HG03439 (cell line): ENCODE measurements around the gene TRIP6.

Source experiments
- ATAC-seq: cut with Tn5 transposase; IDR thresholded peaks from one replicate; pipeline ENCODE4 v1.9.1; 2021; ENCODE audit warnings: mild to moderate bottlenecking, moderate library complexity; ENCODE audit not compliant: unreplicated experiment

TRIP6 gene

DNA sequence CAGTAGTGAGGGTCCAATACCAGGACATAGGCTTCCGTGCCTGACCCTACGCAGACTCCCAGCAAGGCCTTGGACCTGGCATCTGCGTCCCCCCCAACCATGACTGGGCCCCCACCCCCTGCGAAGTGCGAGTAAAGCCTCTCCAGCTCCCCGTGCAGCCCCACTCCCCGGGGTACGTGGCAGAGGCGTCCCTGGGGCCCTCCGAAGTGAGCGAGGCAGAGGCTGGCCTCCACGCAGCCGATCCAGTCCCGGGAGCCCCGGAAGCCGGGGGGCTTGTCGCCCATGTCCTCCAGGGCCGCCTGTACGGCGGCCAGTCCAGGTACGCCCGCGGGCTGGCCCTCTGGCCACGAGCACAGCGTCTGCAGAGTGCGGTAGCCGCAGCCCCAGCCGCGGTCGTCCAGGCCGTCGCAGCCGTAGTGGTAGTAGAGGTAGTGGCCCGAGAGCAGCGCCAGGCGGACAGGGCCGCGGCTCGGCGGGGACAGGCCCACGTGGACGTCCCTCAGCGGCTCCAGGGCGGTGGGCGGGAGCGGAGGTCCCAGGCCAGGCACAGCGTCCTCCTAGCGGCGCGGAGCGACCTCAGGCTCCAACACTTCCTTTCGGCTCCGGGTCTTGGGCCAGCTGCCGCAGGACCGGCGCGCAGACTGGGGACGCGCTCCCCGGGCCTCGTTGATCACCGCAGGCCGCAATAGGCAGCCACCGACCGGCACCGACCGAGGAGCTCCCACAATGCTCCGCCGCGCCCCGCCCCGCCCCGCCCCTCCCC, 22.0 kb downstream of the TRIP6 start, which contains the start of gene UFSP1:
Gene UFSP1 (minus strand): TSS at position 728 of the 763 bp plus-strand sequence. CDS start 444 bp downstream, at position 284.
- peak; percentile 50 for ATAC-seq

DNA sequence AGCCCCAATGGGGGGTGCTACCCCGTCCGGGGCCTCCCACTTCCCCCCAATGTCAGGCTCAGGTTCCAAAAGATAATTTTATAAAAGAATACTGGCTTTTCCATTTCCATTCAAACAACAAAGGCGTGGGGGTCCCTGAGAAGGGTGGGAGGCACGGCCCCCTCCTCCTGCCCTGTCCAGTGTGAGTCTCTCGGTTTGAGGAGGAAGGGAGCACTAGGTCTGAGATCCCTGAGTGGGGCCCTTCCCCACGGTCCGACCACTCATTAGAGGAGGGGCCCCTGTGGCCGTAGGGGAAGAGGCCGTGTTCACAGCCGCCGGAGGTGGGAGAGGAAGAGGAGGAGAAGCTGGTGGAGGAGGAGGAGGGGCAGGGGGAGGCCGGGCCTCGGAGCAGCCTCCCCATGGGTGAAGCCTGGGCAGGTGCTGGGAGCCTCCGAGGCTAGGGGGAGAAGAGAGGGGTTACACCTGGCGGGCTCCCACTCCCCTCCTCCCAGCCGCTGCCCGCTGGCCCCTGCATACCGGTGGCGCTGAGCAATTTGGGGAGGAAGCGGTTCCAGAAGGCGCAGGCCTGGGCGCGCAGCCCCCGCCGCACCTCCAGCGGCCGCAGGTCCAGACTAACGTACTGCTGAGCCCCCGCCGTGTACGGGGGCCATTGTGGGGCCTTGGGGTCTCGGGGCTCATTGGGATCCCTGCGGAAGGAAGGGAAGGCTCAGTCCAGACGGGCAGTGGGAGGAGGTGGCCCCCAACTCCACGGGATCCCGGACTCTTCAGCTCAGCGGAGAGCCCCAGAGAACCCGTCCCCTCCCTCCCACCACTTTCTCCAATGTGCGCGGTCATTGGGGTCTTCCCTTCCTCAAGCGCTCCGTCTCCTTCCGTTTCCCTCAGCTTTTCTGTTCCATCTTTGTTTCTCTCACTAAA, 23.7 kb downstream of the TRIP6 start:
- no peak for ATAC-seq

- no peak for ATAC-seq
These were observed 24.5 kb downstream of the TRIP6 start for GRCh38 chr7:100891568-100892247.

- no peak for ATAC-seq
These were observed 25.5 kb downstream of the TRIP6 start for GRCh38 chr7:100892364-100893317.

- no peak for ATAC-seq
These were observed 26.2 kb downstream of the TRIP6 start for GRCh38 chr7:100893318-100893895.

GRCh38 chr7:100893910-100894721, 26.9 kb downstream of the TRIP6 start:
- no peak for ATAC-seq

GRCh38 chr7:100894860-100895700, 27.9 kb downstream of the TRIP6 start:
- ATAC-seq = no peak

DNA sequence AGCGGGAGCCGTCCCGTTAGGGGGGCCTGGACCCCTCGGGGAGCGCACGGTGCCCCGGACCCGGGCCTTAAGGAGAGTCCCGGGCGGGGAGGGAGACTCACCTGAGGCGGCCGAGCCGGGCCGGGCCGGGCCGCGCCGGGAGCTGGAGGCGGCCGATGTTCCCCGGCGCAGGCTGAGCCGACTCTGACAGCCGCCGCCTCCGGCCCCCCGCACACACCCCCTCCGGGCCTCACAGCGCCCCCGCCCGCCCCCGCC, 28.4 kb downstream of the TRIP6 start, which contains the start of gene ACHE:
Gene ACHE (minus strand): TSS at position 188 of the 255 bp plus-strand sequence. CDS start 1,656 bp downstream, outside the sequence.
- ATAC-seq = no peak

- ATAC-seq = no peak
These were observed 29.0 kb downstream of the TRIP6 start for GRCh38 chr7:100895956-100896731.

- no peak for ATAC-seq
These were observed 29.8 kb downstream of the TRIP6 start for GRCh38 chr7:100896732-100897608.

DNA sequence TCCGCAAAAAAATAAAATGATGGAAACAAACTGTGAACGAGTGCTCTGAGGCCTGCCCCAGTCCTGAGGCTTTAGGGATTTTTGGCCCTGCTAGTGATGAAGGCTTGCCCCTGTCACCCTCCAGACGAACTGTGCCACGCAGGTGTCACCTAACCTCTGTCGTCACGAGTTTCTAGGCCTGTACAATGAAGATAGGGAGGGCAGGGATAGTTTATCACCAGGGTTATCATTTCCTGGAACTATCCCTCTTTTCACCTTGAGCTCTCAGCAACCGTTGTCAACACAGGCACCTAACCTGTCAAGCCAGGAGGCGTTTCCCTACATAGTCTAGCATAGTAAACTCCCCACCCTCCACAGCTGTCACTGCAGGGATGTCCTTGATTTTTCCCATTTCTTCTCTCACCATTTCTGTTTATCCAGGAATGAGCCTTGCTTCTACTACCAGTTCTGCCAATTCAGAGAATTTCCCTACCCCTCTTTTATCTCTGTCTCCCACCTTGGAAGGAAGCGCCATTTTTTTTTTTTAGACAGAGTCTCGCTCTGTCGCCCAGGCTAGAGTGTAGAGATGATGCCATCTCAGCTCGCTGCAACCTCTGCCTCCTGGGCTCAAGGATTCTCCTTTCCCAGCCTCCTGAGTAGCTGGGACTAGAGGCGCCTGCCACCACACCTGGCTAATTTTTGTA, 30.7 kb downstream of the TRIP6 start:
- ATAC-seq = no peak

DNA sequence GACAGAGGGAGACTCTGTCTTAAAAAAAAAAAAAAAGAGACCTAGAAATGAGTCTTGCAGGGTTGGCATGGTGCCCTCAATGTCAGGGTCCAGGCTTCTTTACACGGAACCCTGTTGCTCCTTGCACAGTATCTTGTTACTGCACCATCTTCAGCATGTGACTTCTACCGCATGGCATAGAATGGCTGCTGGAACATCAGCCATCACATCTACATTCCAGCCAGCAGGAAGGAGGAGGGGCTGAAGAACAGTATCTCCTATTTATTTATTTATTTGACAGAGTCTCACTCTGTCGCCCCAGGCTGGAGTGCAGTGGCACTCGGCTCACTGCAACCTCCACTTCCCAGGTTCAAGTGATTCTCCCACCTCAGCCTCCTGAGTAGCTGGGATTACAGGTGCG, 32.2 kb downstream of the TRIP6 start:
- no peak for ATAC-seq

GRCh38 chr7:100900978-100901377, 33.8 kb downstream of the TRIP6 start:
- no peak for ATAC-seq

DNA sequence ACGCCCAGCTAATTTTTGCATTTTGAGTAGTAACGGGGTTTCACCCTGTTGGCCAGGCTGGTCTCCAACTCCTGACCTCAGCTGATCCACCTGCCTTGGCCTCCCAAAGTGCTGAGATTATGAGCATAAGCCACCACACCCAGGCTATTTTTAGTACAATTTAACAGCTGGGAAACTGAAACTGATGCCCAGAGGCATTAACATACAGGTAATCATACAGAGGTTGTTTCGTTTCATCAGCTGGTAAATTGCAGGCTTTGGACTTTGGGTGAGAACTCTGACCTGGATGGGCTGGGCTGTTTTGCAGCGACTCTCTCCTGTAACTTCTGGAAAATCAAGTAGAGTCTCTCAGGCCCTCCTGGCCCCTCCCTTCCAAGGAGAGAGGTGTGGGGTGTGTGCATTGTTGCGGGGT, 34.7 kb downstream of the TRIP6 start:
- no peak for ATAC-seq

GRCh38 chr7:100902638-100903037, 35.5 kb downstream of the TRIP6 start:
- ATAC-seq = no peak

- no peak for ATAC-seq
These were observed 41.3 kb downstream of the TRIP6 start for GRCh38 chr7:100908512-100908911.
